Amniotic stem cell (primary cell): ENCODE data around the gene NRXN3.
"Not testable (repeated sequence)": the region's sequence is repeated elsewhere in the genome, so short reads cannot be mapped to it uniquely, and the experiment has no call there.

Experiments
- DNase-seq: peaks from one replicate; lab custom pipeline; 2025; lab: John Stamatoyannopoulos, UW

NRXN3 gene

DNA sequence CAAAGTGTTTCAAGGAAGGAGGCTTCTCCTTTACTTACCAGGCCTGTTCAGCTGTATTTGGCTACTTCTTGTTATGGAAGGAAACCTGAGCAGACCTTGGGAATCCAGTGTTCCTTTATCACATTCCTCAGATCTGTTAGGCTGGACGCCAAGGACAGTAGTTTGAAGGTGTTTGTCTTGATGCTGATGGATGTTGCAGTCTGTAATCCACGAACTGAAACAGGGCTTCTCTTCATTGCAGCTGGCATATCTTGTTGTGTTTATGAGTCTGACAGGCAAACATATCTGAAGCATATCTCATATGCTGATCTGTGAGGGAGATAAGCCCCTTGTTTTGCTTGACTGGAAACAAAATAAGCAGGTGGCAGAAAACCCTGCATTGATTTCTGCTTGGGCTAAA, 904.3 kb downstream of the NRXN3 start:
- DNase-seq = no peak

DNA sequence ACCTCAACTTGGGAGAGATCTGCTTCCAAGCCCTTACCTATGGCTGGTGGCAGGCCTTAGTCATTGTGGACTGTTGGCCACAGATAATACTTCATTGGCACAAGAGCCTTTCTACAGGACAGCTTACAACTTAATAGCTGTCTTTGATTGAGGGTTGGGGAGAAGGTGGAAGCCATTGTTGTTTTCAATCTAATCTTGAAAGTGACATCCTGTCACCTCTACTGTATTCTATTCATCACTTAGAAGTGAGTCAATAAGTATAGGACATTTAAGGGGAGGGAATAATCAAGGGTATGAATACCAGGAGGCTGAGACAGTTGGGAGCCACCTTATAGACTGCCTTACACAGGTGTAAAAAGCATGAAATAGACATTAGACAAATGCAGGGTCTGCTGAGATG, 906.3 kb downstream of the NRXN3 start:
- no peak for DNase-seq

DNA sequence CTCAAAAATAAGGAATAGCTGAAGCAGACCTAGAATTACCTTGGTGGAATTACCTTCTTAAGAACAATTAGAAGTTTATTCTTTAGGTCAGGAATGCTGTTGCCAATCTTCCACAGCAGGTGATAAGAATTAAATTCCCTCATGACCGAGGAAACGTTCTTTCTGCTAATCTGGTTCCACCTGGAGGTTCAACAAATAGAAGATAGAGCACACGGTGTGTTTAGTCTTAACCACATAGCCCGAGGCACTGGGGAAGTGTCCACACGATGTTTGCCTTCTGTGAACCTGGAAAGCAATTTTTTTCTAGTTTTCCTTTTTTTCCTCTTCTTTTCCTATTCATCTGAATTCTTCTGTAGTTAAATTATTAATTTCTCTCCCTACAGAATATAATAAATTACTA, 906.9 kb downstream of the NRXN3 start:
- no peak for DNase-seq

DNA sequence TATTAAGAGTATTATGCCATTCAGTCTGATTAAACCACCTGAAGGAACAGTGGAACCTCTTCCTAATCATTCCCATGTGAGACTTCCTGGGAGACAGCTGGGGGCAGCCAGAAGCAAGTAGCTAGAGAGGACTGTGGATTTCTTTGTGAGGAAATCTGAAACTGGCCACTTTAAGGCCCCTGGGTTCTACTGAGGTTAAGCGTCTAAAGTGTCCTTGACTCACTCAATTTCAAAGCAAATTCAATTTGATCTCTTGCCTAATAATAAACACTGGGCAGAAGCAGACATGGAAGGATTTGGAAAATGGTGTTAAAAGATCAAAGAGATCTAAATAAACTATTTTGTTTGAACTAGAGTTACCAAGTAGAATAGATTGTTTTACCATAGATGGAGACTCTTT, 909.9 kb downstream of the NRXN3 start:
- DNase-seq = no peak

GRCh38 chr14:79082883-79083282, 912.7 kb downstream of the NRXN3 start:
- no peak for DNase-seq

DNA sequence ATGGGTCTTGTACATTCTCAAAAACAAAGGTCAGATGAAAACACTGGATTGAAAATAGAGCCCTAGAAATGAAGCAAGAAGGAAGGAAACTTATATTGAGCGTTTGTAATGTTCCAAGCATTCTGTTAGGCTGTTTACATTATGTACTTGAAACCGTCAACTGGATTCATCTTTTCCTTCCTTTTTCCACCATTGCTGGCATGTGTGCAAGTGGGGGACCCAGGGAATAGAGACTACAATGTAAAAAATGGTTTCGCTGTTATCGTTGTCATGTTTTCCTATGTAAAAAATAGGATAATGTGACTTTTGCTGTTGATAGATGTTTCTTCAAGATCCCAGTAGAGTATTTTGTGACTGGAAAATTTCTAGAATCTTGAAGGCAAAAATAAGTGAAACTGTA, 913.2 kb downstream of the NRXN3 start:
- no peak for DNase-seq

DNA sequence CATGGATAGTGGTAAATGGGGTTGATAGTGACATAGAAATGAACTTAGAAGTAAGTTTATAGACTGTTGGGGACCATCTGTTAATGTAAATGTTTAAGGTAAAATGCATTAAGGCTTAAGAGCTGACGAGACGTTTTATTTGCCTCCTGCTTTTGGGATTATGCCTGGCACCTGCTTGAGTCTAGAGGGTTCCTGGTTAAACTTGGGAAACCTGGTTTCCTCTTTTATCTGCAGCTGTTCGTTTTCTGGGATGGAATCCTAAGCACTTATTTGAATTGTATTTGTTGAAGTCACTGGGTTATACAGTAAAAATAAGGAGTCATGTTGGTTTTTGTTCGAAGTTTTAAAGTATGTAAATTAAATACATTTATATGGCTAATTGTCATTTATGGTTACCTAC, 914.7 kb downstream of the NRXN3 start:
- DNase-seq = no peak

DNA sequence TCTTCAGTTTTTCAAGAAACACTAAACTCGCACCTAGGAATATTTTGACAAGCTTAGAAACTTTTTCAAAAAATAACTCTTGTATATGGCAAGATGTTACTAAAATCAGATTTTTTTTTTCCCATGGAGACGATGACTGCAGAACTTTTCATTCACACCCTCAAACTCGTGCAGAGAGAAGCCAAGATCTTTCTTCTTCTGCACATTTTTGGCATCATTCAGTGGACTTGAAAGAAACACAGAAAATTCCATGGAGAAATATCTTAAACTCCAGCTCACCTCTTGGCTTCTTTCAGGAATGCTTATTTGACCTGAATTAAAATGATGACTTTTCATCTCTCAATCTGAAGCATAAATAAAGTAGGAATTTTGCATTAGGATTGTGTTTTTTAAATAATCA, 919.4 kb downstream of the NRXN3 start:
- no peak for DNase-seq

DNA sequence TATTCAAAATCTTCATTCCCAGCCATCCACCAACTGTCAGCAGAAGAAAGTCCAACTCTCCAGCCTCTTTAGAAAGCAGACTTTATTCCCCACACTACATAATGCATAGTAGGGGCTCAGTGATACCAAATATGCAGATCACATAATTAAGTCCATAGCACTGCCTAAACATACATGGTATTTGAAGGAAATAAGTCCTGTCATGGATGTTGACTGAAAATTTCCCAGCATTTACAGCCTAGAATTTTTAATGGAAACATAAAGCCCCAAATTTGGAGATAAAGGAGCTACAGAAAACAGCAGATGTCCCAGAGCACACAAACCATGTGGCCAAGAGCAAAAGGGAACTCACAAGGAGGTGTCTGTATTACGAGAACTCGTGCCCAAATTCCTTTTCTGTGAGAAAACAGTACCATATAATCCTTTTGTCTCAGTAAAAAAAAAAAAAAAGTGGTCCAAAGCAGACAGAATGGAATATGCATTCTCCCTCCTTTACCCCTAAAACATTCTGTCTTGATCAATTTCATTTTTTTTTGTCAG, 920.5 kb downstream of the NRXN3 start:
- DNase-seq = no peak

DNA sequence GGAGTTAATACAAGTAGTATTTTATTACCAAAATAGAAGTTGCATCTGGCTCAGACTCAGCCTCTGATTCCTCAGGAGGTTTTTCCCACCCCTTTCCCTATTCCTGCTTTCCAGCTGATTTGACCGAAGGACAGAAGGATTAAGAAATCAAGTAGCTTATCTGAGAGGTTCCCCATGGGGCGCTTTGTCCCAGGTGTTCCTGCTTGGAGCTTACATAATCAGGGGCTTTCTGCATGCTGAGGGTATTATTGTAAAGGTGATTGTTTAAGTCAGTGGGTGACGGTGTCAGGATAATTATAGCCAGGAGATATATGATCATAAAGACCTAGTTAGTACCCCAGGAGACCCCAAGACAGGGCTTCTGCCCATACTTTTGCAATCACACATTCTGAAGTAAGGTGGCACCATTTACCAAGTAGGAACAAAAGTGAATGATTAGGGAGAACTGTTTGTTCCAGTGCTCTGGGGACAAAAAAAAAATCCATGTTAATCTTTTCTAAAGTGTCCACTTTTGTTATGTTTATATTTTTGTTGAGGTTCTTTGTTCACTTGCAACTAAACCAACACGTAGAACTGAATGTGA, 921.3 kb downstream of the NRXN3 start:
- no peak for DNase-seq

GRCh38 chr14:79093531-79093930, 923.4 kb downstream of the NRXN3 start:
- DNase-seq = no peak

GRCh38 chr14:79094951-79095350, 924.8 kb downstream of the NRXN3 start:
- DNase-seq = no peak

DNA sequence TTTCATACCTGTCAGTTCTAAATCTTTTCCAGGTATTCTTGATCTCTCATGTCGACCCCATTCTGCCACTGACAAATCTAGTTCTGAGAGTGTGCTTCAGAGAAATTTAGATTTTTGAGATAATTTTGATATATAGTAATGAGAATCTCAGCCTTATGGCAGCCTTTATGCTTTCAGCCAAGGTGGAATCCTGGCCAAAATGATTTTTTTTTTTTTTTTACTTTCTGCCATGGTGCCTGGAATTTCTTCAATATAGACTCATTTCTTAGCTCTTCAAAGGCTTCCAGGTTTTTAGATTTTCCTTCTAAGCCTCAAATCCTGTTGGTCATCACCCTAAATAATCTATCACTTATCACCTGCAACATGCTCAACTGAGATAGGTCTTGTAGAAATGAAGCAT, 926.6 kb downstream of the NRXN3 start:
- DNase-seq = no peak

DNA sequence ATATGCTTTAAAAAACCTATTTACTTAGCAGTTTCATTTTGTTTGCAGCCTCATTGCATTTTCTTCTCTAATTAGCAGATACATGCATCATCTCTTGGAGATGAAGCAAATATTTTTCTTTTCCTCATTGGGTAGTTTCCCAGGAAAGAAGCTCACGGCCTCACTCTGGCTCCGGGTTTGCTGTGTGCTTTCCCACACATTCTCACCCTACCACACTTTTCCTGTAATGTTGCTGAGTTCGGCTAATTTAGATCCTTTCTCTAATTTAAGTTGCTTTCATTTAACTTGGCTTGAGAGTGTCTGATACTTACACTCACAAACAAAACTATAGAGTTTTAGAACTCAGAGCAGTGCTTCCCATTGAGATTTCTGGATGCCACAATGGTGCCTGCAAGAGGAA, 928.2 kb downstream of the NRXN3 start:
- no peak for DNase-seq

- no peak for DNase-seq
Observed at GRCh38 chr14:79100578-79100977, 930.4 kb downstream of the NRXN3 start.

- DNase-seq = no peak
Observed at GRCh38 chr14:79101388-79101787, 931.2 kb downstream of the NRXN3 start.

DNA sequence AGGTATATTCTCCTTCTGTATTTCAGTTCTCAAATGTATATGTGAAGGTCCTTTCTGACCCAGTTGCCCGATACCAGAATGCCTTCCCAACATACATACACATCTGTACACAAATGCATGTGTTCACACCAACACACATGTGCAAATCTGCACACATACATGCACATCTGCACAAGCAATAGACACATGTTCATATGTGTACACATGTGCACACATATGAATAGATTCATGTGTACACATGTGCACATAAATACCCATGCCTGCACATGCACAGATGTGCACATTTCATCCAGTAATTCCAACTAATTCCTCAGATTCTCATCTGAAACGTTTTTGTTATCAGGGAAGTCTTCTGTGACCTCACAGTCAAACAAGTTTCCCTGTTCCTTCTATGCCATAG, 933.6 kb downstream of the NRXN3 start:
- DNase-seq = no peak

DNA sequence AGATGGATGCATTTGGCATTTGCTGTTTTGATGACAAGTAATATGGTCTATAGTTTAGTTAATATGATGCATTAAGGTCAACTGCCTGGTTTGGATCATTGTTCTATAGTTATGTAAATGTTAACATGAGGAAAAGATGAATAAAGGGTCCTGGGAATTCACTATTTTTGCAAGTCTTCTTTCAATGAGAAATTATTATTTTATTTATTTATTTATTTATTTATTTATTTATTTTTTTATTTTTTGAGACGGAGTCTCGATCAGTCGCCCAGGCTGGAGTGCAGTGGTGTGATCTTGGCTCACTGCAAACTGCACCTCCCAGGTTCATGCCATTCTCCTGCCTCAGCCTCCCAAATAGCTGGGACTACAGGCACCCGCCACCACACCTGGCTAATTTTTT, 940.4 kb downstream of the NRXN3 start:
- DNase-seq = not testable (repeated sequence)

DNA sequence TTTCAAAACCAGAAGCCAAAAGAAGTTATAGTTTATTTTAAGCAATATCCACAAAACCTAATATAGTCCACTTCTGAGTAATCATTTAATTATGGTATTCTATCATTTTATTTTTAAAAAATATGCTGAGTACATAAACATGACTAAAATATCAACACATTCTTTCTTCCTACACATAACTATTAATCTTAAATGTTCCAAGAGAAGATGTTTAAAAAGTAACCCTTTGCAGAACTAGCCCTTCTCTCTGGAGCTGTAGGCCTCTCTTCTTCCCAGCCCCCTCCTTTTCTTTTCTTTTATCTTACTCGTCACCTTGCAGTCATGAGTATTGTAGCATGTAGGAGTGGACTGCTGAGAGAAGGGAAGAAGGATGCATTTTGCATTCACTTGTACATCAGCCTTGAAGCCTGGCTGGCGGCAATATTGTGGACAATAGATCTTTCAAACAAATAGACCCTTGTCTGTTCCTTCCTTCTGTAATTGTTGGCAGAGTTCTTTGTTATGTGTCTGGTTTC, 941.9 kb downstream of the NRXN3 start:
- DNase-seq = no peak

DNA sequence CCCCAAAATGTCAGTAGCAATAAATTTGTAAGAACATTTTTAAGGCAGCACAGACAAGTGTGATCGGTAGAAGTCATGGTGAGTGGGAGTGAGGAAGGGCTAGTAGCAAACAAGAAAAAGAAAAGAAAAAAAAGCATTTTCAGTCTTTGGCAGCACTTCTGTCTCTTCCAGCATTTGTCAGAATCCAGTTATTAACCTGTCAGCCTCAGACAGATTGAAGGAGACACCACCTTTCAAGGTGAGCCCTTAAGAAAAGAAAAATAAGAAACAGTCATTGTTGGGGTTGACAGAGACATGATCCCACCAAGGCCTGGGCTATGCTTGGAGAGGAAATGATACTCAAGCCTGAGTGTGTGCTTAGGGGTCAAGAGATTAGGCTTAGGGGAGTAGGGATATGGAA, 947.4 kb downstream of the NRXN3 start:
- DNase-seq = no peak

- DNase-seq = no peak
Observed at GRCh38 chr14:79118291-79118690, 948.1 kb downstream of the NRXN3 start.

DNA sequence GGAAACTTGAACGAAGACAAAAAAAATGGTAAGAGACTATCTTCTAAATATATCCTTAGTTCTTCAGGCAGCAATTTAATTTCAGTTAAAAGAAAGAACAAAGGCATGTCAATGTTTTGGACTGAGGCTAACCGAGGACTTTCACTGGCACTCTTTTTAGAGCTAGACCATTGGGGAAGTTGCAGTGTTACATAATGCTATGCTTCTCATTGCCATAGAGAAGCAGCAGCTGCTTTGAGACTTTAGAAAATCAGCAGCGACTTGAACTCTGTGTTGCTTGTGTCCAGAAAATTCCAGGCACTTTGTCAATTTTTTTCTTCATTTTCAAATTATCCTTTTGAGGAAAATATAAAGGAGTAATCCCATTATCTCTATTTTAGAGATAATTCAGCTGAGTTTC, 964.2 kb downstream of the NRXN3 start:
- no peak for DNase-seq

- no peak for DNase-seq
Observed at GRCh38 chr14:79136071-79137044, 966.2 kb downstream of the NRXN3 start.
